Stimulated activated CD8-positive, alpha-beta memory T cell treated with anti-CD3 and anti-CD28 coated beads, Interleukin-7, amount 100 ng/mL, for 24 hours (primary cell): Measurements from ENCODE around the gene EPB41L2.
"Not testable (repeated sequence)": the region's sequence is repeated elsewhere in the genome, so short reads cannot be mapped to it uniquely, and the experiment has no call there.

ENCODE experiments used
- DNase-seq: peaks from one replicate; pipeline ENCODE4 v3.0.0-alpha.2; 2020; ENCODE audit warnings: low read depth

EPB41L2 gene

GRCh38 chr6:130945401-130945919 lies 117.6 kb downstream of the EPB41L2 start:
- DNase-seq: no peak

DNA sequence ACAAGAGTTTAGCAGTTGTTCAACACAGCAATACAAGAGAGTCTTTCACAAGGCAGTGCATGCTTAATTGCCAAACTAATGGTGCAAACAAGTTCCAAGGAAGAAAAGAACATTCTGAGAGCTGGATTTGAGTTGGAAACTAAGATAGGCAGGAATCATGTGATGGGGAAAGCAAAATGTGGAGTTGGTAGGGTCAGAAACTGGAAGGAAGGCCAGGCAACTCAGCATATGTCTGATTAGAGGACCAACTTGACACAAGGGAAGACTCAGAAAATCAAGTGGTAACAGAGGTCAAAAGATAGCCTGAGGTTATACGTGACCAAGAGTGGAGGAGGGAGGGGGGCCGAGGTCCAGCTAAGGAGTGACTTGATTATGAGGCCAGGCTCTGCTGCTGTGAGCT lies 118.6 kb downstream of the EPB41L2 start:
- DNase-seq: no peak

DNA sequence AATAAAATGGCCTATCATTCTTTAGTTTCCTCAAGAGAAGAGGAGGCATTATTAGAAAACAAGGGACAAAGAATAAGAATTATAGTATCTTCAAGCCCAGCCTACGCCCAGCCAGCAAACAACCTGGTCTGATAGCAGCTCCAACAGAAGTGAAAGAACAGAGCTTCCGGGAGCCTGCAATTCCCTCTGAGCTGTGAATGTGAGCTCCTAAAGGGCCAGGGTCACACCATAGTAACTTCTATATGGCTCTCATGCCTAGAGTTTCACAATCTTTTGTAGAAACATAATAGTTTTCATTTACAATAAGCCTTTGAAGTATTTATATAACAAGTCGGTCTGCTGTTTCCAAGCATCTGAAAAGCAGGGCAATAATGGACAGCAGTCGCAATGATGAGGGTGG lies 119.3 kb downstream of the EPB41L2 start:
- no peak for DNase-seq

- not testable (repeated sequence) for DNase-seq
These were observed 120.3 kb downstream of the EPB41L2 start for GRCh38 chr6:130942752-130943151.

- DNase-seq: no peak
These were observed 125.0 kb downstream of the EPB41L2 start for GRCh38 chr6:130937942-130938604.

GRCh38 chr6:130936933-130937332 lies 126.1 kb downstream of the EPB41L2 start:
- DNase-seq: no peak

DNA sequence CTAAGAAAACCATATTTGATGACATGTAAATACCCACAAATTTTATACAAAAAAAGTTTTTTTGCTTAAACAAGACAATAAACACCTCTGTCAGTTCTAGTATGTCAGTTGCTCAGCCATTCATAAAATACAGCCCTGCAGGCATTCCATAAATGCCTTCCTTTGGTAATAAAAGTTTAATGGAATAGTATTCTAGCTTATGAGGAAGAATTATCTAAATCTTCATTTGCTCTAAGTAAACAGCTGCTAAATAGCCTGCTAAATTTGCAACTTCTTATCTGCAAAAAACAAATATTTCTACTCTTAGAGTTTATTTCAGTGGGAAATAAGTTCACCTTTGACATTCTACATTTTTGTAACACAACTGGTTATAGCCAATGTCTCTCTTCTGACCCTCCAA lies 127.1 kb downstream of the EPB41L2 start:
- no peak for DNase-seq

DNA sequence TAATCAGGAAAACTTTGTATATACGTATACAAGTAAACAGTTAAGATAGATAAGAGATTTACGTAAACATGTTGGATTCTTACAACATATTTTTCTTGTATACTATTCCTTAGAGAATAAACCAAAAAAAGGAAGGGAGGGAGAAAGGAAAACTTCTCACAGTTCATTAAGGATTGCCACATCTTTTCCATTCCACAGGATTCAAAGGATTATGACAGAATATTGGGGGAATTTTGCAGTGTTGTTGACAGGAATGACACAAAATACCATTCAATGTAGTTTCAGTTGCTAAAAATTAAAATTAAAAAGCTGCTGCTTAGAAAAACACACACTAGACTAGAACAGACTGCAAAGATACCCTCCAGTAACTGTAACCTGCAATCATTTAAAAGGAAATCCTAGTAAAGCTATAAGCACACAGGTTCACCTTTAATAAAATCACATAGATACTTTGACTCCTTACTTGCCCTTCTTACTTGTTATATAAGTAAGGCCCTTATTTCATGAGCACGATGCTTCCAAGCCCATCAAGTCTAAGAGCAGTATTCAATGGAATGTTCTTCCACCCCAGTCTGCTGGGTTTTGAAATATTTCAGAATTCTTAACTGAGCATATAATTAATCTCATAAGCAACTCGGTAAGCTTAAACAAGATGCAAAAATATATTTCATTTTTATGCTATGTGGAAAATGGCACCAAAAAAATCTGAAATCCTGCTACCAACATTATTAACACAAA lies 128.0 kb downstream of the EPB41L2 start:
- no peak for DNase-seq

- DNase-seq: no peak
These were observed 129.3 kb downstream of the EPB41L2 start for GRCh38 chr6:130933712-130934200.

DNA sequence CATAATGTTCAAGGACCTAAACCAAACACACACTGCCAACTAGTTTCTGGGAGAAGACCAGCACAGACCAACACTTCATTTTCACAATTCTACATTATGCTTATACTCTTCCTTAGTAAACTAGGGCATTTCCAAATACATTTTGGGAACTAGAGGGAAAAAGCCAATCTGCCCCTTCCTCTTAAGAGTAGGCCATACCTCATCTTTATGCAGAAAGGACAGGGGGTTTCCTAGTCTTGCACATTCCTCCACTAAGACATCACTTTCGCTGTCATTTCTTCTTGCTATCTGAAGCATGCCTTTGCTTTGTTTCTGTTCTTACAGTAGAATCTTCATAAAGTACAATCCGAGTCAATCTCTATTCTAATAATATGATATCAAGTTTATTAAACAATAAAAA lies 130.1 kb downstream of the EPB41L2 start:
- DNase-seq: no peak

DNA sequence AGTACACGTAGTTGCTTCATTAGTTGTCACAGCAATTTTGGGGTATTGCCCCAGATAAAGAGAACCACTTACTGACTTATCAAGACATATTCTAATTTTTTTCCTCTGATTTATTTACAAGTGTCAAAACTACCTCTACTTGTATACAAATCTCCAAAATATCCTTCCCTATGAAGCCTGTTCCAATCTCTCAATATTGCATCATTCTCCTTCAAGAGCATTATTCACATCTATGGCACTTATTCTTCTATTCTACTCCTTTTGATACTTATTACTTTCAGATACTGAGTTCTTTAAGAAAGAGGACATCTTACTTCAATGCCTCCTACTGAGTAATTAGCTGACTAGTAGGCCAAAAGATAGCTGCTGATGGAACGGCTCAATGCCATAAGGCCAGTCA lies 130.6 kb downstream of the EPB41L2 start:
- DNase-seq: no peak

DNA sequence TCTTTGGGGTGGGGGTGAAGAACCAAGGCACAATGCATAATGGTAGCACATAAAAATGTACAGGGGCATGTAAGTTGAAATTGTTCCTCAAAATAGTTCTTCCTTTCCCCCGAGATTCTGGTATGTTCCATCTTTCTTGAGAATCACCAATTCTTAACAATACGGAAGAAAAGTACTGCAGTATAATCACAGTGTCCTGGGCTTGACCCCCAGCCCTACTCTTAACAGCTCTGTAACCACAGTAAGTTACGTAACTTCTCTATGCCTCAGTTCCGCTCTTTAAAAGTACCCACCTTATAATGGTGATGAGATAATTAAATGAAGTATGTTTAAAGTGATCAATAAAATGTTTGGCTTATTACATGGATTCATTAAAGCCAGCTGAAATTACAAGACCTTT lies 131.4 kb downstream of the EPB41L2 start:
- no peak for DNase-seq

DNA sequence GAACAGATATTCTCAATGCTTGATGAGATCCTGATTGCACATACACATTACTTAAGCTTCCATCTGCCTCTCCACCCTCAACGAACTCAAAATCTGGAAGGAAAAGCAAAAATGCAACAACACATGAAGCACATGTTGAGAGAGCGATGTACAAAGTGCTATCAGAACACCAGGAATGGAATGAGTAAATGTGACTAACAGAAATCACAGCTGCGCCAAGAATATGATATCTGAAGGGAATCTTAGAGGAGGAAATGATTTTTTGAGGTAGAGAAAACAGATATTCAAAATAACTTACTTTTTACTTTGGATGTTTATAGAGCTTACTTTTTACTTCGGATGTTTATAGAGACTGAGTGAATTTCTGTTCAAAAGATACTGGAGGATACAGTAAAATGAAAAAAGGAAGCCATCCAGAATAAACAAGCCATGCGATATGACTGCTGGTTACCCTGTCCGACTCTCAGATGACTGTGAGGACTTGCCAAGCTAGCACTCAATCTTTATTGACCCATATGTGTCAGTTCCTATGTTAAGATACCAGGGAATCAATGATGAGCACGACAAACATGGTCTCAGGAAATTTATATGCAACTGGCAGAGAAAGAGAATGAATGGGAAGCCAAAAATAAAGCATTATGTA lies 133.9 kb downstream of the EPB41L2 start:
- no peak for DNase-seq

DNA sequence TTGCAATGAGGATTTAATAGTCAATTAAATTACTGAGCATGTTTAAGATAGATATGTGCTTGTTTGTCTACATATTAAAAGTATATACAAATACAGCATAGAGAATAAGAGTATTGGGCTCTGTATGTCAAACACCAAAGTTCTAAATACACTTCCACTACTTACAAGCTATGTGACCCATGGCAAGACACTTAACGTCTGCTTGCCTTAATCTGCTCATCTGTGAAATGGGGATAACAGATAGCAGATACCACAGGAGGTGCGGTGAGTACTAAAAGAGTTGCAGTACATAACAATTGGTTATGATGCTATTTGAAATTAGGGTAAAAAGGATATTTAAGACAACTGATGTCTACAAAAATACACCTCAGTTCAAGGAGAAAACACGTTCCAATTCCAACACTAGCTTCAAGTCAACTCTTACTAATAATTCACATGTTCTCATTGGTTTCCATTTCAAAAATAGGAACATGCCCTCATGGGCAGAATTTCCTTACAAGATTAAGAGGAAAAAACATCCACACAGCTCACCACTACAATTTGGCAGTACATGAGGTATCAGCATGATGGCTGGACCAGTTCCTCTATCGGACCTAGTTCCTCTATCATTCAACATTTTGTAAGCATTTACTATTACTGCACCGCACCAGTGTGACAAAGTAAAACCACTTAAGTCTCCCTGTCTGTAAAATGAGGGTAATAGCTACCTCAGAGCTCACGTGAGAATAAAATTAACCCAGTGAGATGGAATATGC lies 134.7 kb downstream of the EPB41L2 start:
- DNase-seq: no peak

- DNase-seq: no peak
These were observed 135.7 kb downstream of the EPB41L2 start for GRCh38 chr6:130927305-130927704.

- DNase-seq: no peak
These were observed 139.7 kb downstream of the EPB41L2 start for GRCh38 chr6:130923350-130923749.

- no peak for DNase-seq
These were observed 140.1 kb downstream of the EPB41L2 start for GRCh38 chr6:130922922-130923321.

DNA sequence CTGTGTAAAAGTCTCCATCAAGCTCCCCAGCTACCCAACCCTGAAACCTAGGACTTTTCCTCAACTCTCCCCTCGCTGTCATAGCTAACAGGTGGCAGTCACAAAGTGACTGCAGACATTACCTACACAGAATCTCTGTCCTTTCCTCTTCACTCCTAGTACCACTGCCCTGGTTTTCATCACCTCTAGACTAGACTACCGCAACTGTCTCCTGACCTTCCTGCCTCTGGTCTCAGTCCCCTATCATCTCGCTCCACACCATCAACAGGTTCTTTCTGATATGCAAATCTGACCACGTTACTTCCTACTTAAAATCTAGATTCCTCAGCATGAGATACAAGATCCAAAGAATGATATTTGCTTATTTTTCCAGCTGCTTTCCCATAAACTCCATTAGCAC lies 142.1 kb downstream of the EPB41L2 start:
- no peak for DNase-seq

- DNase-seq: no peak
These were observed 144.9 kb downstream of the EPB41L2 start for GRCh38 chr6:130918171-130918570.

DNA sequence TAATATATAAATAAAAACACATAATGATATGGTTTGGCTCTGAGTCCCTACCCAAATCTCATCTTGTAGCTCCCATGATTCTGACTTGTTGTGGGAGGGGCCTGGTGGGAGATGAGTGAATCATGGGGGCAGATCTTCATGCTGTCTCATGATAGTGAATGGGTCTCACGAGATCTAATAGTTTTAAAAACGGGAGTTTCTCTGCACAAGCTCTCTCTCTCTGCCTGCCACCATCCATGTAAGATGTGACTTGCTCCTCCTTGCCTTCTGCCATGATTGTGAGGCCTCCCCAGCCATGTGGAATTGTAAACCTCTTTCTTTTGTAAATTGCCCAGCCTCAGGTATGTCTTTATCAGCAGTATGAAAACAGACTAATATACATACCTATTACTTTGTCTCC lies 147.4 kb downstream of the EPB41L2 start:
- not testable (repeated sequence) for DNase-seq

DNA sequence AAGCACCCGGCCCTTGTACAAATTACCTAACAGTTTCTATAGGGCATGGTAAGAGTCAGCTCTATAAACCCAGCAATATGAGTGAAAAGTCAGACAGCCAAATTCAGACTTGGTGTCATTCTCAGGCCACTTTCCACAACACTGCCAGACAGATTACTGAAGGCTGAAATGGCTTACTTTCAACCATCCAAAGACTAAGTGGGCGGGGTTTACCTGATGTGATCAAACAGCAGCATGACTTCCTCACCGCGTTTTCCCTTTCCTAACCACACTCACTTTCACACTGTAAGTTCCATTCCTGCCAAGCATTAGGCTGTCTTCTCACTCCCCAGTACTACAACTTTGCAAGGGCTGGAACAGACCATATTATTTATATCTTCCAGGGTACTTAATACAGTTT lies 149.9 kb downstream of the EPB41L2 start:
- DNase-seq: no peak

DNA sequence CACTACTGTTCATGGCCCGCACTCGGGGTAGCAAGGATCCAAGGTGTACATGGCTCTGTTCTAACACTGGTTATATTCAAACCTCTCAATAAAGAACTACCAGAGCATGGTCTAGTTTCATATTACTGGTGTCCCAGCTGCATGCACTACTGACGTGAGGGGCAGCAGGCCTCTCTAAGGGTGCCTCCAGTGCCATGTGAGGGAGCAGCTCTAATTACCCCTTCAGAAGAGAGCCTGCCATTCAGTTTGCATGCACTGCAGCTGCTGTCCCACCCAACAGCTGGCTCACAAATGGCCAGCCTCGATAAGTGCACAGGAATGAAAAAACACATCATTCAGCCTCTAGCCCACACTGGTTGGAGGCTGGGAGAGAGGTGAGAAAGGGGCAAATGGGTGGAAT lies 150.6 kb downstream of the EPB41L2 start:
- DNase-seq: no peak
